NCI-H1105 treated with DMSO at 0.1 percent for 48 hours (cell line): ENCODE data around the gene TFAP2A.

Experiments used
- DNase-seq: peaks from one replicate; lab custom pipeline; 2025; lab: John Stamatoyannopoulos, UW

The TFAP2A gene

DNA sequence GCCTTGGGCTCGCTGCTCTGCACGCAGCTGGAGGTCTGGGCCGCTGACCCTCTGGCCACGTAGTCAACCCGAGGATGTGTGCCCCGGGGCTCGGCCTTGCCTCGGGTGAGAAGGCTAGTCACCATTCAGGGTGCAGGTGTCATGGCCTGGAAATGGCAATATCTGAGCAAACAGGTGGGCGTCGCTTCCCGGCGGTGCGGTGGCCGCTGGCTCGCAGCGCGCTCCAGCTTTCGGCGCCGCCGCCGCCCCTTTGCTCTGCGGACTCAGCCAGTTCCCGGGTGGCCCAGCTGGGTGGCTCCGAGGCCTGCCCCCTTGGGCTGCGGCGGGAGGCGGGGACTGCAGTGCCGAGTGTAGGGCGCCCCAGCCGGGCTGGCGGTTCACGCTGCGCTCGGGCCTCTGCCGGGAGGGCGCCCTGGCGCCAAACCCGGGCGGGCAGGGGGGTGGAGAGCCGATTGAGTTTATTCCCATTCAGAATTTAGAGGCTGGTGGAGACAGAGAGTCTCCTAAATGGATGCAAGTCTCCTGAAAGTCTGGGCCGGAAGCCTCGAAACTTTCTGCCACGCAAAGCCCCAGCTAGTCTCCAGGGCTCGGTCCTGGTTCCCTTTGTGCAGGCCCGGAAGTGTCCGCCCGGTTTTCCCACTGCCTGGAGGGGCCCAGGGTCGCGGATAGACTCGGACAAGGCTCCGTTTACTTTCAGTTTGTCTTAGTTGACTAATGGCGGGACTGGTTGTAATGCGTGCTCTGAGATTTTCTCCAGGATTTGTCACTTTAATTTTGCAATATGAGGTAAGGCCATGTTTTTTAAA lies 11.3 kb upstream of the TFAP2A start:
- DNase-seq = no peak

GRCh38 chr6:10425176-10425974 lies 10.5 kb upstream of the TFAP2A start:
- DNase-seq = no peak

- DNase-seq = peak; percentile 40
Measured at GRCh38 chr6:10424040-10424439, 9.2 kb upstream of the TFAP2A start.

DNA sequence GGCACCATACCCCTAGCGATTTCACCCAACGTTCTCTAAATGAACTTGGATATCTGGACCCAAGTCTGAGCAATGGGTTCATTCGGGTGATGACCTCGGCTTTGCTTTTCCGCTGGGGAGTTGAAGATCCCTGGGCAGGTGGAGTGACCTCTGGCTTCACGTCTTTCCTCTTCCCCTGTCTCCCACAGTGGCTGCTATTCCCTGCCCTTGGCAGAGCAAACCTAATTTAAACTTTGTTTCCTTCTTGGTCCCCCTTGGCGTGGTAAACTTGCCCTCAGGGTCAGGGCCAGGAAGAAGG lies 7.8 kb upstream of the TFAP2A start:
- no peak for DNase-seq

DNA sequence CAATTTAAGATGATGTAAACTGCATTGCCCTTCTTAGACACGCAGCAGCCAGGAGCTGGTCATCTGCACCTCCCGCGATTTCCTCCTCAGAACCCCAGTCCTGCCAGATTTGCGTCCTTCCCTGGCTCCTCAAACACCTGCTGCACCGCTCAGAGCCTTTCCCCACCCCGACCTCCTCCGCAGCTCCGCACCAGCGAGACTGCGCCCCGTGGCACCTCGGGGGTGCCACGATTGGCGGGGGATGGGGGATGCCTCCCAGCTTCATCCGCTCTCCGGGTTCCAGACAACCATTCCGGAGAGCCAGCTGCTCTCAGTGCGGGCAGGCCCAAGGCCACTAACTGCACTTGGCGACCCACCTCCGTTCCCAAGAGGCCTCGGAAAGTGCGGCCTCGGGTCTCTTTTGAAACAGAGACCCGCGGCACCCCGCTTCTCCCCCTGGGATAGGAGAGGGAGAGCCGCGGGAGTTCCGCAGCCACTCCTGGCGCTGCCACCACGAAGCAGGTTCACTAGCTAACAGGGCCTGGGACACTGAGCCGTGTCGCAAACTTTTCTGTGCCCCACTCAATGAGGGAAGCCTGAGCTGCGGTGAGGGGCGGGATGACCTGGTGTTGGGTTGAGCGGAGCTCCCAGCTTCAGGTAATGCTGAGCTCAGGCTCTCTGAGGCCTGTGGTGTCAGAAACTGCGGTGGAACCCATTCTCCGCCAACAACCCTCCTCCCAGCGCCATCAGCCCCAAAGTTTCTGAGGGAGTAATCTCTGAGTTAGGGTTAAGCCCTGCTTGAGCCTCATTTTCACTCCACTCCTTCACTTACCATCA lies 7.3 kb upstream of the TFAP2A start:
- no peak for DNase-seq

DNA sequence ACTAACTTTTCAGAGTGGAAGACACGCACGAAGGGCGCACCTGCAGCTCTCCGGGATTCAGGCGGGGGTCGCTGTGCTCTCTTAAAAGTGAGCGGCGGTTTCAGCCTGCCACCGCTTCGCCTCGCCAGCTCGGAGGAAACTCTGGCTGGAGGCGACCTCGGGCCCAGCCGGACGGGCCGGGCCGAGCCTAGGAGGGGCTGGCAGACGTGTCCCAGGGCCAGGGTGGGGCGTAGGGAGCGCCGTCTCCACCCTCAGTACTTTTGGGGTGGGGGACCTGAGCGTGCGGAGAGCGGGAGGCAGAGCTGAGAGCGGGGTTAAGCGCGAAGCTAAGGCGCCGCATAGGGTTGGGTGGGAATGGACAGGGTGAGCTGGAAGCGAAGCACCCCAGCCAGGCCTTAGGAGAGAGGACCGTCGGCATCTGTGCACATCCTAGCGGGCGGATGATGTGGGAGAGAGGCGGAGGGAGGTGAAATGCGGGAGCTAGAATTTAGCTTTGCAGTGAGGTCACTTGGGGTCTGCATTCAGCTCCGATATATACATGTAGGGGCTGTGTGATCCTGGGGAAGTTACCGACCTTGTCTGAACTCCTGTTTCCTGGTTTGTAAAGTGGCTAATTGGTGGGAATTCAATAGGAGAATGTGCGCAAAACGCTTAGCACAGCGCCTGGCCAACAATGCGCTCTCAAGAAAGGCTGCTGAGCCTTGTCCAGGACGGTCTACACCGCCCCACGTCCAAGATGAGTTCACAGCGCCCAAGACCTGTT lies 6.5 kb upstream of the TFAP2A start:
- DNase-seq = no peak

DNA sequence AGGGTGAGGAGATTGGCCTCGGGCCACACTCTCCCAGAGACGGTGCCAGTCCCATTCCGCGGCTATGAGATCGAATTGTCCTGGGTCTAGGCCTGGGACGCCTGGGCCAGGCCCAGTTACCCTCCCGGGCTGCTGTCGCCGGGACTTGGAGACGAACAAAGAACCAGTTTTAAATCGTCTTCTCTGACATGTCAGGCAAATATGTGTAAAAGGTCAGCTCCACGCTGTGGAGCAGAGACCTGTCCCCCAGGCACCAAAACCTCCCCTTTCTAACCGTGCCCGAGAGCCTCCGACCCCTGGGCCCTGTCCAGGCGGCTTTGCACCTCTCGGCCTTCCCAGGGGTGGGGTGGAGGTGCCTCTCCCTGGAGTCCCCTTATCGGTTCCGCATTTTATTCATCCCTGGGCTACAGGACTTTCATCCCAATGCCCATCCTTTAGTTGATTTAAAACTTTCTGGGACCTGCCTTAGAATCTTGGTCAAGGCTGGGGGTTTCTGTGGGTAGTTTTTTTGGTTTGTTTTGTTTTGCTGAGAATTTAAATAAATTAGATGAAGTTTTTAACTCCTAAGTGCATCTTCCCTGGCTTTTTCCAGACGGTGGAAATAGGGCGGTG lies 5.8 kb upstream of the TFAP2A start:
- no peak for DNase-seq

DNA sequence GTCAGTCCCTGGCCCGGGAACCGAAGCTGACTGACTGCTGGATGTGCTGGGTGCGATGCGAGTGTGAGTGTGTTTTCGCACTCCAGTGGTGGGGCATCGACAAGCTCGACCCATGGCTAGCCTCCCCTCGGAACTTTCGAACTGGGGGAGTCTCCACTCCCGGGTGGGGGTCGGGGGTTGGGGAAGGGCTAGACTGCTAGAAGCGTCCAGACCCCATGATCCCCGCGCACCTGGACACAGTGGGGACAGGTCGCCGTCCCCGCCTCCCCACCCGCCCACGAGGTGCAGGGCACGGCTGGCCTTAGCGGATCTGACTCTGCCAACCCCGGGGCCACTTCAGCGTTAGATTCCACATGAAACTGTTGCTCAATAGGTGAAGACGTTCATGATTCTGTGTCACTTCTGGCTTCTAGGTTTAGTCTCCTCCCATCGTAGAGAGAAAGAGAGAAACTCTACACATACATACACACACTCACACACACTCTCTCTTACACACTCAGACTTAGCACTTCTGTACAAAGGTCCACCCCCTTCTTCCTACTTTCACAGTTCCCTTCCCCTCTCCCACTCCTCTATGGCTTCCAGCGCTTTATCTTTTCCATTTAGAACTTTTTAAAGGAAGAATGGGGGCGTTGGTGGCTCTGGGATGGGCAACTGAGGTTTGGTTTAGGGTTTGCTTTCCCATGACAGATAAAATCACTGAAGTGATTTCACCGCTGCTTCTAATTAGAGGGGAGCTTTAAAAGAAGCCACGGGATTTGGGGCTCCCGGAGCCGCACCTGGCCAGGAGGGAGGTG lies 5.1 kb upstream of the TFAP2A start:
- no peak for DNase-seq

DNA sequence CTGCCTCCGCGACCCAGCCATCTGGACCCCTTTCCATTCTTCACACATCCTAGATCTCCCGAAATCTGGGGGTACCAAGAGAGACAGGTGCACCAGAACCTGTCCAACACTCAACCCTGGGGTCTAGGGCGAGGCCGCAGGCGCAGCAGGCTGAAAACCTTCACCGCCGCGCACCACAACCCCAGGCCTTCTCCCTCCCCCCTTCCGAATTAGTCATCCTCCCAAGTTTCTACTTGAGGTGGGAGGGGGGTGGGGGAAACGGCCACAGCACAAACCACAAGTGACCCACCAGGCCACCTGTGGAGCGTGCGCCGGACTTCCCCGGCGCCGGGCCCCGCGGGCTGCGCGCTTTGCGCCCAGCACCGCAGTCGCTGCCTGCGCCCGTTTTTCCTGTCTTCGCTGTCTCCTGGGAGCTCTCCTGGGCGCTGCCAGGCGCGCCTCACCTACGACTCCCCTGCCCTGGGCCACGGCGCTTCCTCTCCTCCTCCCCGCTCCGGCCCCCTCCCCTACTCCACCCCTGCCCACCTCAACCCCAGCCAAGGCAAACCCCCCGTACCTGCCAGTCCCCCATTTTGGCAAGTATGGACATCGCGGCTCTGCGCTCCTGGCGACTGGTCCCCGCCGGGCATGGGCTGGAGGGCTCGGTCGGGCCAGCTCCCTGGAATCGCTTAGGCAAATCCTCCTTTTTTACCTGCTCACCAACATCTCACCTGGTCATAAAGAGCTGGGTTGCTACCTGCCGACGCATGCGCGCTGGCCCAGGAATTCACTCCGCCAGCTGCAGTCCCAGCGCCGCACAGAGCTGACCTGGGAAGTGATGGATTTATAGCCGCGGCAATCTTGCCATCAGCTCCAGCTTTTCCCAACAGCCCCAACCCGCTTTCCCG lies 4.2 kb upstream of the TFAP2A start:
- no peak for DNase-seq

DNA sequence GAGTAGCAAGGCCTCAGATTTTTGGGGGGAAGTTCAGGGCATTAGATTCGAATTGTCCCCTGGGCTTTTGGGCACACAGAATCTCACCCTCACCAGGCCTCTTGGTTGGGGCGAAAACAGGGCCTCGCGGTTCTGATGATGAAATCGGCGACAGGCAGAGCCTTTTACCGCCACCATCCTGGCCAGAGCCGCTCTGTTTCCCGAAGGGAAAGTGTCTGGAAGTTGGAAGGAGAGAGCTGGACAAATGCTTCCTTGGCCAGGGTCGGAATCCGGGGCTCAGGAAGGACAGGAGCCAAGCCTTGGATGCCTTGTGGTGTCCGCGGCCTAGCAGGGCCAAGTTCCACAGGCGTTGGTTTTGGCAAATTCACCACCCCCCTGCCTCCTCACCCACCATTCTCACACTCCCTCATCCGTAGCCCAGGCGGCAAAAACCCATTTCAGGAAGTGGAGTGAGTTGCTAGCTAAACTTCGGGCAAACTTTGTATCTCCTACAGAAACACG lies 3.5 kb upstream of the TFAP2A start:
- DNase-seq = no peak

DNA sequence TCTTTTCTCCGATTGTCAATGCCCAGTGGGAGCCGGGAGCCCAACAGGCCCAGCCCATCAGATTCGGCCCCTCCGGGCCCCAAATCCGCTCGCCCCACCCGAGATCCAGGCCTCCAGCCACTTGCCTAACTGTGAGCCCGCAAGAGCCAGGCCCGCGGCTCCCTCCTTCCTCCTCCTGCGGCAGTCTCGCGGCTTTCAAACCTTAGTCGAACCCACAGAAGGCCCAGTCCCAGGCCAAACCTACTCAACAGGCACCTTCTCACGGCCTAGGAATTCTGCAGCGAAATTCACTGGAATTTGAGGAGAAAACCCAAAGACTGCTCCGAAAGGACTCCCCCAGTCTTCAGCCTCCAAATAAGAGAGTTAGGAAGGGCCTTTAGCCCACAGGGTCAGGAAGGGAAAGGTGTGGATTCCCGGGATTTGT lies 2.8 kb upstream of the TFAP2A start:
- DNase-seq = no peak

GRCh38 chr6:10416863-10417641 lies 2.2 kb upstream of the TFAP2A start:
- no peak for DNase-seq

- DNase-seq = no peak
Measured at GRCh38 chr6:10416516-10416862, 1.6 kb upstream of the TFAP2A start.

GRCh38 chr6:10415617-10416480 lies 975 bp upstream of the TFAP2A start:
- DNase-seq = no peak

DNA sequence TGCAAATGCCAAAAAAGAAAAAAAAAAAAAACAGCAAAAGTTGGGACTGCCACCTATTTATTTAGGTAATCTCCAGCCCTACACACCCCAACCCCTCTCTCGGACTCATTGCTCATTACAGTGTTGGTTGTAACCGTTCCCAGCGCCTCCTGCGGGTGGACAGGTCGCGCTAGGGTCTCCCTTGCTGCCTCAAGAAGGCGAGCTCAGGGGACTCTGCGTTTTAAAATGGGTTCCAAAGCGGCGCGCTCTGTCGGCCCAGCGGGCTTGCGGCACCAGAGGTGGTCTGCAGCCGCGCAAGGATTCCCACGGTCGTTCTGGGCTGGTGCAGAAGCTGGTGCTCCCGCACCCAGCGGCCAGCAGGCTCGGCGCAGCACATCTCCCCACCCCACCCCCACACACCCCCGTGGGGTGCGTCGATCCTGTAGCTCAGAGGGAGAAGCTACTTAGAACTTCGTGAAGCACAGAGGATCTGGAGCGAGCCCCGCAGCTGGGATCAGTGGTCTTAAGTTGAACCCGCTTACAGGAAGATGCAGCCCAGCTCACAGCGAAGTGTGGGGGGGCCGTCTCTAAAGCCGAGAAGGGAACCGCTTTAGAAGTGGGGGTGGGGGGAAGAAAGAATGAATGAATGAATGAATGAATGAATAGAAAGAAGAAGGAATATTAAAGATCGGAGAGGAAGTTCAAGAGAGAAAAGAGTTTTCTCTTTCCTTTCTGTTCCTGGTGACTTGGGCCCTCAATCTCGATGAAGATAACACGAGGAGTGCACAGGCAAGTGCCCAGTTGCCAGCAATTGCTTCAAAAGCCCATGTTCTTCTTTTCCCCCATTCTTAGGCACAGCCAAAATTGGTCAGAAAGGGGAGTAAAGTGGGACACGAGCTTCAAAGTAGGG lies 780 bp downstream of the TFAP2A start:
- DNase-seq = no peak

DNA sequence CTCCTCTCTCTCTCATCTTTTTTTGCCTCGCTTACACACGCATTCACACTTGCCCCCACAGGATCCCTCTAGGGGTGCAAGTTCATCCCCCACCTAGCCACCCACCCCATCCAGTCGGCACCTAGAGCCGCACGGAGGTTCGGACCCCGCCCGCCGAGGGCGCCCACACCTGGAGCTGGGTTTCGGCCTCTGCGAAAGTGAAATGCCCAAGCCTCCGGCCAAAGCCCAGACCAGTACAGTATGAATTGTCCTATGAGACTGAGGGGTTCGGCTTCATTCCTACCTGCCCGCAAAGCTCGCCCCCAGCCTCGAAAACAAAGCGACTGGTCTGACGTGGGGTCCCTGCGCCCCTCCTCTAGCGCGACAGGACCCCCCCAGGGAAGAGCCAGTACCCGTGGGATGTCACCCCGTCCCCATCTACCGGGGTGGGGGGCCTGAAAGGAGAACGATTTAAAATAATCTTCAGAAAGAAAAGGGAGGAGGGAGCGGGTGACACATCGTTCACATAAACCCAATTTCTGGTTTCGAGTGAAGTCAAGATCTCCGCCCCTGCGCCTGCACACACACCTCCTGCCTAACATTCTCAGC lies 1.5 kb downstream of the TFAP2A start:
- DNase-seq = no peak
